Mesenteric fat pad (tissue), 1 donor: ENCODE data around the gene MRPL51. TPM values are rescaled to one million over a fixed set of nuclear protein-coding genes. Genes with fewer than 3 reads are reported as not detected.
"Not testable (repeated sequence)": the region's sequence is repeated elsewhere in the genome, so short reads cannot be mapped to it uniquely, and the experiment has no call there.

Experiments
- DNase-seq: peaks from one replicate; pipeline ENCODE4 v3.0.0-alpha.2; 2020; ENCODE audit warnings: low spot score
- total RNA-seq: library from RNA; stranded (reverse); fragmentation: NEBNext Ultra II Directional; extraction: Animal tissue kit (Norgen Biotek cat#: 25700); gene quantifications from one replicate; pipeline ENCODE4 v1.2.1, GENCODE V29; 2021
- donor health status: DM: yes; HTN: yes; CAD: no.

MRPL51 gene
- total RNA-seq, 1 donor from 2014 or later, result 116 TPM

DNA sequence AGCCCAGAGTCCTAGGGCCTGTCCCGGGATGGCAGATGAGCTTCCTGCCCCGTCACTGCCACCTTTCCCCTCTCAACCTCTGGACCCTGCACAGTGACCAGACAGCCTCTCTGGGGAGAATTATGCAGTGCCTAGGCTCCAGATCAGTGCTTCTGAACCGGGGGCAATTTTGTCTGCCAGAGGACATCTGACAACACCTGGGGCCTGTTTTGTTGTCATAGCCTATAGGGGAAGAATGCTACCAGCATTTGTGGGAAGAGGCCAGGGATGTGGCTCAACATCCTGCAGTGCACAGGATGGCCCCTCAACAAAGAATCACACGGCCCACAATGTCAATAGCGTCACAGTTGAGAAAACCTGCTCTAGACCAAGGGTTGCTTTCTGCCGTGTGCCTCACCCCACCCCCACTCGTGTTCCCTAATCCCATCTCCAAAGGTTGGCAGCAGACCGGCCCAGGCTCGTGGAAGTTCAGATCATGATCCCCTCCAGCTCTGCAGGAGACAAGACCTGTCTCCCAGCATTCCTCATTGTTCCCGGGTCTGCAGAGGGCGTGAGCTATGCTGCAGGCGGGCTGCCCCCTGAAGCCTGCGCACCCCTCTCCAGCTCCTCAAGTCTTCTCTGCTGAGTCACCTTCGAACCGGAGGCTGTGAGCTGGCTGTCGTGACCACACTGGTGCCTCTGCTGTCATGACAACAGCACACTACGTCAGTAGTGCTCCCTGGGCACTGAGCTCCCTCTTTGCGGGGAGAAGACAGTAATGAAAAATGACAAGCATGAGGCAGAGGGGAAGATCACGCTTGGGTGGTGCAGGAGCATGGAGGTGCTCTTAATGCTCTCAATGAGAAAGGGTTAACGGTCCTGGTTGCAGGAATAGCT lies 39.2 kb upstream of the MRPL51 start:
- DNase-seq, result no peak

GRCh38 chr12:6530576-6531260 lies 37.7 kb upstream of the MRPL51 start:
- DNase-seq, result no peak

DNA sequence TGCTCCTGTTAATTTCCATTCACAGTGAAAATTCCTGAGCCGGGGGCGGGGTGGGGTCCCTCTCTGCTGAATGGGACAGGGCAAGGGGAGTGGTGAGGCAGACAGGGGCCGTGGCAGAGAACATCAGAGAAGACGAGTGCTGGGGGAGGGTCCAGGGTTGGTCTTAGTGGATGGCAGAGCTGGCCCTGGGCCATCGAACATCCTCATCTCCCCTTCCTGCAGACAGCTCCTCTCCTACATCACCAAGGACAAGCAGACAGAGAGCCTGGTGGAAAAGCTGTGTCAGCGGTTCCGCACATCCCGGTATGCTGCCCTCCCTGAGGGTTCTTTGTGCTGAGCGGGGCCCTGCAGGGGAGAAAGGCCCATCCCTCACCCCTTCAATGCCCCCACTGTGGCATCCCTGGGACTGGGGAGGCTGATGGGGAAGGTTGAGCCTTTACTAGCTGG lies 36.3 kb upstream of the MRPL51 start:
- no peak for DNase-seq

GRCh38 chr12:6528539-6529235 lies 35.6 kb upstream of the MRPL51 start:
- no peak for DNase-seq

GRCh38 chr12:6527711-6528110 lies 34.6 kb upstream of the MRPL51 start:
- no peak for DNase-seq

- no peak for DNase-seq
Measured at GRCh38 chr12:6526766-6527525, 33.9 kb upstream of the MRPL51 start.

DNA sequence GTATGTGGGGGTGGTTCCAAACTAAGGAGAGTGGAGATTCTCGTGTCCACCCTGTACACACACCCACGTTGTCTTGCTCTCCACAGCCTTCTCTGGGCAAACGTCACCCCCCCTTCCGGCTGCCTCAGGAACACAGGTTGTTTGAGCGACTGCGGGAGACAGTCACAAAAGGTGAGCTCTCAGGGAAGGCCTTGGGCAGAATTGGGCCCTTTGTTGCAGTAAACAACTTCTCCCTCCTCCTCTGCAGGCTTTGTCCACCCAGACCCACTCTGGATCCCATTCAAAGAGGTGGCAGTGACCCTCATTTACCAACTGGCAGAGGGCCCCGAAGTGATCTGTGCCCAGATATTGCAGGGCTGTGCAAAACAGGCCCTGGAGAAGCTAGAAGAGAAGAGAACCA lies 33.1 kb upstream of the MRPL51 start:
- no peak for DNase-seq

DNA sequence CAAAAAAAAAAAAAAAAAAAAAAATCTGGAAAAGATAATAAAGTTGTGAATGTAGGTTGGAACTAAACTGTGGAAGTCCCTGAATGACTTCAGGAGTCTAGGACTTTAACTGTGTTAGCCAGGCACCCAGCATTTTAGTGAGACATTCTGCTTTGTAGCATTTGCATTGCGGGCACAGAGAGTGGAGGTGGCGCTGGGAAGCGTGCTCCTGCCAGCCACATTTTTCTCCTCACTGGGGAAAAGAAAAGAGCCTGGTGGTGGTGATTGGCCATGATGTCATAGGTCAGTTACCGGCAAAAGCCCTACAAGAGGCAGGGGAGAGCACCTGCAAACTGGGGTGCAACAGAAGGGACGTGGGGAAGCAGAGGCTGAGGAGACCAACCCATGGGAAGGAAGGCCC lies 31.6 kb upstream of the MRPL51 start:
- no peak for DNase-seq

GRCh38 chr12:6523708-6524107 lies 30.6 kb upstream of the MRPL51 start:
- no peak for DNase-seq

GRCh38 chr12:6522193-6522592 lies 29.1 kb upstream of the MRPL51 start:
- no peak for DNase-seq

DNA sequence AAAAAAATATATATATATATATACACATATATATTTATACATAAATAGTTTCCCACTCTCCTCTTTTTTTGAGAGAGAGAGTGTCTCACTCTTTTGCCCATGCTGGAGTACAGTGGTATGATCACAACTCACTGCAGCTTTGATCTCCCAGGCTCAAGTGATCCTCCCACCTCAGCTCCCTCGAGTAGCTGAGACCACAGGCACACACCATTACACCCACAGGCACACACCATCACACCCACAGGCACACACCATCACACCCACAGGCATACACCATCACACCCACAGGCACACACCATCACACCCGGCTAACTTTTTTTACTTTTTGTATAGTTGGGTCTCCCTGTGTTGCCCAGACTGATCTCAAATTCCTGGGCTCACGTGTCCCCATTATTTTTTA lies 27.1 kb upstream of the MRPL51 start:
- DNase-seq, result no peak

GRCh38 chr12:6508087-6508486 lies 15.0 kb upstream of the MRPL51 start:
- DNase-seq, result no peak

DNA sequence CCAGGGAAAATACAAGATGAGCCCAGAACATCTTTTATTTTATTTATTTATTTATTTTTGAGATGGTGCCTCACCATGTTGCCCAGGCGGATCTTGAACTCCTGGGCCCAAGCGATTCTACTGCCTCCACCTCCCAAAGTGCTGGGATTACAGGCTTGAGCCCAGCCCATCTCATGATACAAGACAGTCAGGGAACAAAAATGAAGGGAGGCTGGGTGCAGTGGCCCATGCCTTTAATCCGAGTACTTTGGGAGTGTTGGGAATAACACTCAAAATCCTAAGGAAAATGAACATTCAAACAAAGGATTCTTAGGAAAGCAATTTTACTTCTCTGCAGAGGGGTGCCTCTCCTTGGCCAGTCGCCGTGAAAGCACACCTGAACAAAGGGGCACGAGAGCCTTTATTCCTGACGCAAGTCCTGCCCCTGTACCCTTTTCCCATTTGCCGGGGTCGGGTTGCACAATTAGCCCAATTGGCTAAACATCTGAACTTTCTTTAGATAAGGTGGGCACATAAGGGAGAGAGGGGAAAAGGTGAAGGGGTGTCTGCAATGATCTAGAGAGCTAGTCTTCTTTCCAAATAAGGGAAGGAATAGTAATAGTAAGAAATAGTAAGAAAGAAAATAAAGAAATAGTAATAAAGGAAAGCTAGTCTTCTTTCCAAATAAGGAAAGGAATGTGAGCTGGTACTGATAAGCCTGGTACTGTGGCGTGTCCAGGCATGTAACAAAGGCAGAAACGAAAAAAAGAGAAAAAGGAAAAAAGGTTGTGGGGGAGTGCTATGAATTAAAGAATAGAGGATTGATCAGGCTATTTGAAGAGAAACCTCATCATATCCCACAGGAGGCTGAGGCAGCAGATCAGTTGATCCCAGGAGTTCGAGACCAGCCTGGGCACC lies 14.3 kb upstream of the MRPL51 start:
- peak; percentile 49 for DNase-seq

- DNase-seq, result no peak
Measured at GRCh38 chr12:6500466-6500865, 7.4 kb upstream of the MRPL51 start.

GRCh38 chr12:6497291-6497690 lies 4.2 kb upstream of the MRPL51 start:
- DNase-seq, result not testable (repeated sequence)

GRCh38 chr12:6494968-6495367 lies 1.9 kb upstream of the MRPL51 start:
- no peak for DNase-seq

DNA sequence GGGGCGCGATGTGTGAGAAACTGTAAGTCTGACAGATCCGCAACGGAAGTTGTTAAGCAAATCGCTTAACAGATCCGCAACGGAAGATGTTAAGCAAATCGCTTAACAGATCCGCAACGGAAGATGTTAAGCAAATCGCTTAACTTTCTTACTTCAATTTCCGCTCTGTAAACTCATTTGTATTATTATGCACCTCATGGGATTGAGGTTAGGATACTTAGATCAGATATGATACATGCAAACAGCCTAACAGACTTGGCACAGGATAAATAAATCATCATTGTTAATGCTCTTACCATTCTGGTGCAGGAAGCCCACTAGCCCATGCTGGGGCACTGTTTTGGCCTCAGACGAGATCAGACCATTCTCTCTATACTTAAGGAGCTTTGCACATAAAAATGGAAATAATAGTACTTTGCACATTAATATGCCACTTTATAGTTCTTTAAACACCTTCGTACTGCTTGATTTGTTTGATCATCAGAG lies 1.2 kb upstream of the MRPL51 start:
- DNase-seq, result no peak

DNA sequence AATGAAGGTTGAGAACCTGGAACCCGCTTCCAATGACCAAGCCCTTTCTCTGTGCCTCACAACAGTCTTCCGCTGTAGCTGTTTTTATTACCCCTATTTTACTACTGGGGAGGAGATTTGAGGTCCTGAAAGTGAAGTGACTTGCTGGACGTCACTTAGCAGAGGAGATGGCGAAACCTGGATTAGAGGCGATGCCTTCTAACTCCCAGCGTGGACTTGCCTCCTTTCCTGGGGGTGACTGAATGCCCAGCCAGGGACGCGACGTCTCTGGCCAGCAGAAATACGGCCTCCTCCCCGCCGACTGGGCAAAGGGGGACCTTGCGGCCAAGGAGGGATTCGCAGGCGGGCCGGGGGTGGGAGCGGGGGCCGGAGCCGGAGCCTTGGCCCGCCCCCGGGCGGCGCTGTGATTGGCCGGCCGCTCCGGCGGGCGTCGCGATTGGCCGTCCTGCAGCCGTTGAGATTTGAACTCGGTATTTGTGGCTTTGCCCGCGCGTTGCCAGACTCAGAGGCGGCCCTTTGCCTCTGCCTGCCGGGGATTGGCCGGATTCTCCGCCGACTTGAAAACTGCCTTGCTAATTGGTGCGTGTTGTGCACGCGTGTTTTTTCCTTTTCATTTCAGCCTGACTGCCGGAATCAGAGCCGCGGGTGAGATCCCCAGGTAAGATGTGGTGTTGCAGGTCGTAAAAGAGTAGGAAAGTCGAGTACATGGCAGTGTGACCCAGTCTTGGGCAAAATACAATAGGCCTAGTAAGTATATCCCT lies 615 bp upstream of the MRPL51 start, which contains the start of gene NCAPD2:
Gene NCAPD2 (plus strand): TSS at position 606 of the 761 bp plus-strand sequence. CDS start 997 bp downstream, outside the sequence.
- DNase-seq, result peak; percentile 96

DNA sequence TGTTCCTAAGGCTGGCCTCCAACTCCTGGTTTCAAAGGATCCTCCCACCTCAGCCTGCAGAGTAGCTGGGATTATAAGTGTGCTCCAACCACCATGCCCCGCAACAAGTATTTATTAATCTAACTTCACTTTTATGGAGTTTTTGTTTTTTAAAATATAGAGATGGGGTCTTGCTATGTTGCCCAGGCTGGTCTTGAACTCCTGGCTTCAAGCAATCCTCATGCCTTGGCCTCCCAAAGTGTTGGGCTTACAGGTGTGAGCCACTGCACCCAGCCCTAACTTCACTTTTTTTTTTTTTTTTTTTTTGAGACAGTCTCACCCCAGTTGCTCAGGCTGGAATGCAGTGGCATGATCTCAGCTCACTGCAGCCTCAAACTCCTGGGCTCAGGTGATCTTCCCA lies 2.4 kb downstream of the MRPL51 start:
- DNase-seq, result not testable (repeated sequence)
